Measurements from ENCODE around the gene UPK2. TPM values are rescaled to one million over a fixed set of nuclear protein-coding genes. Genes with fewer than 3 reads are reported as not detected.
A peak's percentile ranks its signal among the peaks of the same experiment; 100 is the strongest.

The UPK2 gene
- total and polyA plus RNA-seq, 2 of the 13 experiments (the other 11 are each of a cell fraction or from before 2014, with no cell fraction given), result not detected

DNA sequence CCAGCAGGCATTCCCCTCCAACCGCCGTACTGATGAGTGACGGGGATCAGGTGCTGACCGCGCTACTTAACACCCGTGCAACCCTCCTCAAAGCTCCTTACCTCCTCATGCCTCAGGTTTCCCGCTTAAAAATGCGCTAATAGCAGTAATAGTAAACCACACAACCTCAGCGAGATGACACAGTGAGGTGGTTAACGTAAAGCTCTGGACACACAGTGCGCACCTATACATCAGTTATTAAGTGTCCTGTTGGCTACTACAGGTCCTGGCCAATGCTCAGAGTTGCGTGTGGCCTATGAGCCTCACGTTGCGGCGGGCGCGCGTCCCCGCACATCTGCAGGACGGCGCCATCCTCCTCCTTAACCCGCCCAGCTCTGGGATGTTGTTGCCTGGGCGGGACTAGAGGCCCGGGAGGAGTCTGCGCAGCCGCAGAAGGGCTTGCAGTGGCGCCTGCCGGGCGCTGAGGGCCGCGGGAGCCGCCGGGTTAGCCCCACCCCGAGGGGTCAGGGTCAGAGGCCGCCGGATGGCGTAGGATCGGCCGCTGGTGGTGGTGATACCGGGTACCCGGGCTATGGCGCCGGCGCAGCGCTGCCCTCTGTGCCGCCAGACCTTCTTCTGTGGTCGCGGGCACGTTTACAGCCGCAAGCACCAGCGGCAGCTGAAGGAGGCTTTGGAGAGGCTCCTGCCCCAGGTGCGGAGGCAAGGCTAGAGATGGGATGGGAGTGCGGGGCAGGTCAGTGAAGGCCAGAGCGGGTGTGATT lies 41.7 kb downstream of the UPK2 start, which contains the start of gene CENATAC (continued):
- TF ChIP-seq ZSCAN20 (CRISPR knock-in tag; IDR thresholded peaks at IDR 0.05; ENCODE audit: borderline replicate concordance) (no peak), RFXAP (CRISPR knock-in tag; IDR thresholded peaks at IDR 0.05; ENCODE audit: borderline replicate concordance) (peak; percentile 49; the same call in 1 of the 2 replicates), SAP130 (CRISPR knock-in tag; IDR thresholded peaks at IDR 0.05; ENCODE audit: low read depth) (peak; percentile 84; the same call in 1 of the 2 replicates), ZNF781 (CRISPR knock-in tag; IDR thresholded peaks at IDR 0.05; ENCODE audit: borderline replicate concordance, not compliant biosample characterization) (peak; percentile 50), LCORL (IDR thresholded peaks at IDR 0.05) (no peak), LCORL (CRISPR knock-in tag; IDR thresholded peaks at IDR 0.05) (peak; percentile 29; the same call in 1 of the 2 replicates), GTF2F1 (IDR thresholded peaks at IDR 0.05; ENCODE audit: low read length) (no peak), ZNF816 (CRISPR knock-in tag; IDR thresholded peaks at IDR 0.05; ENCODE audit: borderline replicate concordance) (0 out of 2 replicates have a peak, but pooled peaks have one; percentile 8), SOX13 (IDR thresholded peaks at IDR 0.05) (no peak), SOX13 (CRISPR knock-in tag; conservative IDR thresholded peaks at IDR 0.05 in 1 of 2, IDR thresholded peaks at IDR 0.05 in 1 of 2) (peak in 1 of 2 experiments; percentile 31; a peak in 1 of 4 replicates), ZNF33B (CRISPR knock-in tag; IDR thresholded peaks at IDR 0.05) (0 out of 2 replicates have a peak, but pooled peaks have one; percentile 74), NFKB2 (CRISPR knock-in tag; IDR thresholded peaks at IDR 0.05; ENCODE audit: borderline replicate concordance) (peak; percentile 78; the same call in 1 of the 2 replicates), NCOA2 (CRISPR knock-in tag; IDR thresholded peaks at IDR 0.05) (peak; percentile 52; the same call in 1 of the 2 replicates), ZNF430 (CRISPR knock-in tag; IDR thresholded peaks at IDR 0.05) (peak; percentile 65; the same call in 1 of the 2 replicates), ZNF501 (CRISPR knock-in tag; IDR thresholded peaks at IDR 0.05) (peak; percentile 69; the same call in 1 of the 2 replicates), MTA3 (CRISPR knock-in tag; IDR thresholded peaks at IDR 0.05) (no peak), ZKSCAN5 (CRISPR knock-in tag; IDR thresholded peaks at IDR 0.05) (0 out of 2 replicates have a peak, but pooled peaks have one; percentile 4), ZNF709 (CRISPR knock-in tag; IDR thresholded peaks at IDR 0.05) (peak; percentile 43; the same call in 1 of the 2 replicates), TGIF2 (CRISPR knock-in tag; IDR thresholded peaks at IDR 0.05) (peak; percentile 52; the same call in 1 of the 2 replicates), NKX3-1 (CRISPR knock-in tag; IDR thresholded peaks at IDR 0.05) (no peak)
- TF ChIP-seq, protein P1, sequence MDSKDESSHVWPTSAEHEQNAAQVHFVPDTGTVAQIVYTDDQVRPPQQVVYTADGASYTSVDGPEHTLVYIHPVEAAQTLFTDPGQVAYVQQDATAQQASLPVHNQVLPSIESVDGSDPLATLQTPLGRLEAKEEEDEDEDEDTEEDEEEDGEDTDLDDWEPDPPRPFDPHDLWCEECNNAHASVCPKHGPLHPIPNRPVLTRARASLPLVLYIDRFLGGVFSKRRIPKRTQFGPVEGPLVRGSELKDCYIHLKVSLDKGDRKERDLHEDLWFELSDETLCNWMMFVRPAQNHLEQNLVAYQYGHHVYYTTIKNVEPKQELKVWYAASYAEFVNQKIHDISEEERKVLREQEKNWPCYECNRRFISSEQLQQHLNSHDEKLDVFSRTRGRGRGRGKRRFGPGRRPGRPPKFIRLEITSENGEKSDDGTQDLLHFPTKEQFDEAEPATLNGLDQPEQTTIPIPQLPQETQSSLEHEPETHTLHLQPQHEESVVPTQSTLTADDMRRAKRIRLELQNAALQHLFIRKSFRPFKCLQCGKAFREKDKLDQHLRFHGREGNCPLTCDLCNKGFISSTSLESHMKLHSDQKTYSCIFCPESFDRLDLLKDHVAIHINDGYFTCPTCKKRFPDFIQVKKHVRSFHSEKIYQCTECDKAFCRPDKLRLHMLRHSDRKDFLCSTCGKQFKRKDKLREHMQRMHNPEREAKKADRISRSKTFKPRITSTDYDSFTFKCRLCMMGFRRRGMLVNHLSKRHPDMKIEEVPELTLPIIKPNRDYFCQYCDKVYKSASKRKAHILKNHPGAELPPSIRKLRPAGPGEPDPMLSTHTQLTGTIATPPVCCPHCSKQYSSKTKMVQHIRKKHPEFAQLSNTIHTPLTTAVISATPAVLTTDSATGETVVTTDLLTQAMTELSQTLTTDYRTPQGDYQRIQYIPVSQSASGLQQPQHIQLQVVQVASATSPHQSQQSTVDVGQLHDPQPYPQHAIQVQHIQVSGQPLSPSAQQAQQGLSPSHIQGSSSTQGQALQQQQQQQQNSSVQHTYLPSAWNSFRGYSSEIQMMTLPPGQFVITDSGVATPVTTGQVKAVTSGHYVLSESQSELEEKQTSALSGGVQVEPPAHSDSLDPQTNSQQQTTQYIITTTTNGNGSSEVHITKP (CRISPR knock-in tag; IDR thresholded peaks at IDR 0.05; ENCODE audit: low read depth), result peak; percentile 49; the same call in 1 of the 2 replicates
- TF ChIP-seq, protein P2, sequence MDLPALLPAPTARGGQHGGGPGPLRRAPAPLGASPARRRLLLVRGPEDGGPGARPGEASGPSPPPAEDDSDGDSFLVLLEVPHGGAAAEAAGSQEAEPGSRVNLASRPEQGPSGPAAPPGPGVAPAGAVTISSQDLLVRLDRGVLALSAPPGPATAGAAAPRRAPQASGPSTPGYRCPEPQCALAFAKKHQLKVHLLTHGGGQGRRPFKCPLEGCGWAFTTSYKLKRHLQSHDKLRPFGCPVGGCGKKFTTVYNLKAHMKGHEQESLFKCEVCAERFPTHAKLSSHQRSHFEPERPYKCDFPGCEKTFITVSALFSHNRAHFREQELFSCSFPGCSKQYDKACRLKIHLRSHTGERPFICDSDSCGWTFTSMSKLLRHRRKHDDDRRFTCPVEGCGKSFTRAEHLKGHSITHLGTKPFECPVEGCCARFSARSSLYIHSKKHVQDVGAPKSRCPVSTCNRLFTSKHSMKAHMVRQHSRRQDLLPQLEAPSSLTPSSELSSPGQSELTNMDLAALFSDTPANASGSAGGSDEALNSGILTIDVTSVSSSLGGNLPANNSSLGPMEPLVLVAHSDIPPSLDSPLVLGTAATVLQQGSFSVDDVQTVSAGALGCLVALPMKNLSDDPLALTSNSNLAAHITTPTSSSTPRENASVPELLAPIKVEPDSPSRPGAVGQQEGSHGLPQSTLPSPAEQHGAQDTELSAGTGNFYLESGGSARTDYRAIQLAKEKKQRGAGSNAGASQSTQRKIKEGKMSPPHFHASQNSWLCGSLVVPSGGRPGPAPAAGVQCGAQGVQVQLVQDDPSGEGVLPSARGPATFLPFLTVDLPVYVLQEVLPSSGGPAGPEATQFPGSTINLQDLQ (CRISPR knock-in tag; IDR thresholded peaks at IDR 0.05), result no peak

Data from HepG2 (cell line).